ENCODE data around the gene AUH.

Gene AUH

GRCh38 chr9:91336786-91337185 lies 24.9 kb downstream of the AUH start:
- DNase-seq: no peak

GRCh38 chr9:91334053-91334452 lies 27.7 kb downstream of the AUH start:
- DNase-seq: no peak

GRCh38 chr9:91333551-91333950 lies 28.2 kb downstream of the AUH start:
- DNase-seq: no peak

- DNase-seq: no peak
Observed at GRCh38 chr9:91332546-91333231, 29.0 kb downstream of the AUH start.

GRCh38 chr9:91331849-91332248 lies 29.9 kb downstream of the AUH start:
- DNase-seq: no peak

GRCh38 chr9:91328186-91328585 lies 33.5 kb downstream of the AUH start:
- no peak for DNase-seq

GRCh38 chr9:91321691-91322090 lies 40.0 kb downstream of the AUH start:
- no peak for DNase-seq

- DNase-seq: no peak
Observed at GRCh38 chr9:91320299-91320698, 41.4 kb downstream of the AUH start.

- no peak for DNase-seq
Observed at GRCh38 chr9:91316093-91316492, 45.6 kb downstream of the AUH start.

GRCh38 chr9:91315191-91315590 lies 46.5 kb downstream of the AUH start:
- DNase-seq: no peak

- no peak for DNase-seq
Observed at GRCh38 chr9:91312717-91313325, 48.9 kb downstream of the AUH start.

- no peak for DNase-seq
Observed at GRCh38 chr9:91310037-91310436, 51.7 kb downstream of the AUH start.

GRCh38 chr9:91308191-91308590 lies 53.5 kb downstream of the AUH start:
- DNase-seq: no peak

- no peak for DNase-seq
Observed at GRCh38 chr9:91307279-91307678, 54.4 kb downstream of the AUH start.

GRCh38 chr9:91306296-91306630 lies 55.5 kb downstream of the AUH start:
- DNase-seq: no peak

- DNase-seq: no peak
Observed at GRCh38 chr9:91305596-91306295, 56.0 kb downstream of the AUH start.

- DNase-seq: no peak
Observed at GRCh38 chr9:91303741-91304415, 57.8 kb downstream of the AUH start.

- DNase-seq: no peak
Observed at GRCh38 chr9:91302831-91303230, 58.9 kb downstream of the AUH start.

GRCh38 chr9:91301161-91301560 lies 60.6 kb downstream of the AUH start:
- no peak for DNase-seq

- no peak for DNase-seq
Observed at GRCh38 chr9:91298311-91298710, 63.4 kb downstream of the AUH start.

- DNase-seq: no peak
Observed at GRCh38 chr9:91297306-91297705, 64.4 kb downstream of the AUH start.

- DNase-seq: no peak
Observed at GRCh38 chr9:91296354-91296753, 65.4 kb downstream of the AUH start.

GRCh38 chr9:91295357-91295756 lies 66.4 kb downstream of the AUH start:
- no peak for DNase-seq

GRCh38 chr9:91291866-91292265 lies 69.9 kb downstream of the AUH start:
- no peak for DNase-seq
